ENCODE results near the gene TTPAL.

DNA sequence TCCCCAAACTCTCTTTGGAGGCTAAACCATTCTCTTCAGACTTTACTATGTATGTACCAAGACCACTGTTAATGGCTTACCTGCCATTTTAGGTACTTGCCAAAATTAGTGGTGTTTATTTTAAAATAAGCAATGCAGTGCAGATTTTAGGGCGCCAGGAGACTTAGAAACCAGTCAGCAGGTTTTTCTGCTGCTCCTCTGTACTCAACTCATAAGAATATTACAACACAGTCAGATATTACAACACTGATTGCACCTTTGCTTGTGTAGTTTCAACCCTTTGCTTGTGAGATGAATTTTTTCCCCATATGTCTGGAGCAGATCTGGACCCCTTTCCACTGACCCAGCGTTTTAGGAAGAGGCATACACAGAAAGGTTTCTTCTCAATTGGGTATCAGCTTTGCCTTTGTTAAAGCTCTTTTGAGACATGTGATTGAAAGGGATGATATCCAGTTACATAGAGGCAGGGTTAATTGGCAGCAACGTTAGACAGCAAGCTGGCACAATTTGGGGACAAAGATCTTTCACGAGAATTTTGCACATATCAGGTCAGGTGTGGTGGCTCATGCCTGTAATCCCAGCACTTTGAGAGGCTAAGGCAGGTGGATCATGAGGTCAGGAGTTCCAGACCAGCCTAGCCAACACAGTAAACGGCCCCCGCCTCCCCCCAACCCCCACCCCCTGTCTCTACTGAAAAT is 6.2 kb downstream of the TTPAL start:
- TF ChIP-seq RXRA (IDR thresholded peaks at IDR 0.05; ENCODE audit: borderline replicate concordance, low read depth) (no peak), TAF1 (IDR thresholded peaks at IDR 0.05; ENCODE audit: borderline replicate concordance, low read depth, low read length) (no peak), EZH2phosphoT487 (IDR thresholded peaks at IDR 0.05; ENCODE audit: borderline replicate concordance, low read depth) (no peak), CHD2 (IDR thresholded peaks at IDR 0.05; ENCODE audit: low read length, partially characterized antibody) (no peak), SIN3A (IDR thresholded peaks at IDR 0.05; ENCODE audit: borderline replicate concordance, low read depth, low read length) (no peak), ELF1 (IDR thresholded peaks at IDR 0.05) (no peak)
- TF ChIP-seq, protein P1, sequence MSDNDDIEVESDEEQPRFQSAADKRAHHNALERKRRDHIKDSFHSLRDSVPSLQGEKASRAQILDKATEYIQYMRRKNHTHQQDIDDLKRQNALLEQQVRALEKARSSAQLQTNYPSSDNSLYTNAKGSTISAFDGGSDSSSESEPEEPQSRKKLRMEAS (IDR thresholded peaks at IDR 0.05; ENCODE audit: low read depth): no peak
- TF ChIP-seq, protein P2, sequence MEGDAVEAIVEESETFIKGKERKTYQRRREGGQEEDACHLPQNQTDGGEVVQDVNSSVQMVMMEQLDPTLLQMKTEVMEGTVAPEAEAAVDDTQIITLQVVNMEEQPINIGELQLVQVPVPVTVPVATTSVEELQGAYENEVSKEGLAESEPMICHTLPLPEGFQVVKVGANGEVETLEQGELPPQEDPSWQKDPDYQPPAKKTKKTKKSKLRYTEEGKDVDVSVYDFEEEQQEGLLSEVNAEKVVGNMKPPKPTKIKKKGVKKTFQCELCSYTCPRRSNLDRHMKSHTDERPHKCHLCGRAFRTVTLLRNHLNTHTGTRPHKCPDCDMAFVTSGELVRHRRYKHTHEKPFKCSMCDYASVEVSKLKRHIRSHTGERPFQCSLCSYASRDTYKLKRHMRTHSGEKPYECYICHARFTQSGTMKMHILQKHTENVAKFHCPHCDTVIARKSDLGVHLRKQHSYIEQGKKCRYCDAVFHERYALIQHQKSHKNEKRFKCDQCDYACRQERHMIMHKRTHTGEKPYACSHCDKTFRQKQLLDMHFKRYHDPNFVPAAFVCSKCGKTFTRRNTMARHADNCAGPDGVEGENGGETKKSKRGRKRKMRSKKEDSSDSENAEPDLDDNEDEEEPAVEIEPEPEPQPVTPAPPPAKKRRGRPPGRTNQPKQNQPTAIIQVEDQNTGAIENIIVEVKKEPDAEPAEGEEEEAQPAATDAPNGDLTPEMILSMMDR (IDR thresholded peaks at IDR 0.05): no peak
